Ishikawa (cell line): ENCODE measurements around the gene SMAD7.

Experiments
- CEBPB ChIP-seq: IDR thresholded peaks from 2 replicates; pipeline ENCODE4 v1.6.1; 2012
- CREB1 ChIP-seq: IDR thresholded peaks from 2 replicates; pipeline ENCODE4 v1.6.1; 2012; ENCODE audit warnings: low read depth
- EGR1 ChIP-seq: IDR thresholded peaks from 2 replicates; pipeline ENCODE4 v1.6.1; 2012
- EP300 ChIP-seq: IDR thresholded peaks from 2 replicates; pipeline ENCODE4 v1.6.1; 2012; ENCODE audit warnings: borderline replicate concordance
- FOXM1 ChIP-seq: IDR thresholded peaks from 2 replicates; pipeline ENCODE4 v1.6.1; 2012; ENCODE audit warnings: low read depth, borderline replicate concordance
- MAX ChIP-seq: IDR thresholded peaks from 2 replicates; pipeline ENCODE4 v1.6.1; 2012
- NFIC ChIP-seq: IDR thresholded peaks from 2 replicates; pipeline ENCODE4 v1.6.1; 2012
- RAD21 ChIP-seq: IDR thresholded peaks from 2 replicates; pipeline ENCODE4 v1.6.1; 2012; ENCODE audit warnings: low read depth
- TAF1 ChIP-seq: IDR thresholded peaks from 2 replicates; pipeline ENCODE4 v1.6.1; 2012; ENCODE audit warnings: low read depth, mild to moderate bottlenecking
- TCF12 ChIP-seq: IDR thresholded peaks from 2 replicates; pipeline ENCODE4 v1.6.1; 2012; ENCODE audit warnings: low read depth
- TEAD4 ChIP-seq: IDR thresholded peaks from 2 replicates; pipeline ENCODE4 v1.6.1; 2012
- USF1 ChIP-seq: IDR thresholded peaks from 2 replicates; pipeline ENCODE4 v1.6.1; 2012
- YY1 ChIP-seq: IDR thresholded peaks from 2 replicates; pipeline ENCODE4 v1.6.1; 2012; ENCODE audit warnings: low read depth
- ZBTB7A ChIP-seq: IDR thresholded peaks from 2 replicates; pipeline ENCODE4 v1.6.1; 2012; ENCODE audit warnings: low read depth
- TF ChIP-seq, protein P1 (sequence below): IDR thresholded peaks from 2 replicates; pipeline ENCODE4 v1.6.1; 2012; ENCODE audit warnings: low read depth, mild to moderate bottlenecking

SMAD7 gene

GRCh38 chr18:48886520-48887293, 64.1 kb downstream of the SMAD7 start:
- TF ChIP-seq ZBTB7A = no peak
- TF ChIP-seq CEBPB = no peak
- no peak for TF ChIP-seq CREB1
- TF ChIP-seq YY1 = no peak
- no peak for TF ChIP-seq TEAD4
- no peak for TF ChIP-seq TAF1

DNA sequence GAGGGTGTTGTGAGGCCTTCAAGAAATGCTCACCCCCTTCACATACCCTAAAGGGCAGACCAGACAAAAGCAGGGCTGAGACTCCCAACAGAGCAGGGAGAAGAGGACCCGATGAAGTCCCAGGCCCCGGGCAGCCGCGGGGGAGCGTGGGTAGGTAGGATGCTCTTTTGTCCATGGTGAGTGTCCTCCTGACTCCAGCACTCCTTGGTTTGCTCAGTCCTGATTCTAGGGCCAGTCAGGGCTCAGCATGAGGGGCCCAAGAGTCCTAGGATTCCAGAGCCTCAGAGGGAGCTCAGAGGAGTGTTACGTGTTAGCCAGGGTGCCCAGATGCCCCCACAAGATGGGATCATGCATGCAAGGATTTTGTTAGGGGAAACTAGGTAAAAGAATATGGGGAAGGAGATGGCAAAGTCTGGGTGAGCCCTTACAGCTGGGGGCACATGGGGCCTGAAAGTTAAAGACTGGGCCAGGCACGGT, 64.8 kb downstream of the SMAD7 start:
- TF ChIP-seq EGR1 = no peak
- no peak for TF ChIP-seq YY1
- TF ChIP-seq TEAD4 = no peak
- TF ChIP-seq CREB1 = no peak
- TF ChIP-seq RAD21 = no peak
- no peak for TF ChIP-seq EP300
- no peak for TF ChIP-seq CEBPB
- no peak for TF ChIP-seq TAF1
- TF ChIP-seq, protein P1, sequence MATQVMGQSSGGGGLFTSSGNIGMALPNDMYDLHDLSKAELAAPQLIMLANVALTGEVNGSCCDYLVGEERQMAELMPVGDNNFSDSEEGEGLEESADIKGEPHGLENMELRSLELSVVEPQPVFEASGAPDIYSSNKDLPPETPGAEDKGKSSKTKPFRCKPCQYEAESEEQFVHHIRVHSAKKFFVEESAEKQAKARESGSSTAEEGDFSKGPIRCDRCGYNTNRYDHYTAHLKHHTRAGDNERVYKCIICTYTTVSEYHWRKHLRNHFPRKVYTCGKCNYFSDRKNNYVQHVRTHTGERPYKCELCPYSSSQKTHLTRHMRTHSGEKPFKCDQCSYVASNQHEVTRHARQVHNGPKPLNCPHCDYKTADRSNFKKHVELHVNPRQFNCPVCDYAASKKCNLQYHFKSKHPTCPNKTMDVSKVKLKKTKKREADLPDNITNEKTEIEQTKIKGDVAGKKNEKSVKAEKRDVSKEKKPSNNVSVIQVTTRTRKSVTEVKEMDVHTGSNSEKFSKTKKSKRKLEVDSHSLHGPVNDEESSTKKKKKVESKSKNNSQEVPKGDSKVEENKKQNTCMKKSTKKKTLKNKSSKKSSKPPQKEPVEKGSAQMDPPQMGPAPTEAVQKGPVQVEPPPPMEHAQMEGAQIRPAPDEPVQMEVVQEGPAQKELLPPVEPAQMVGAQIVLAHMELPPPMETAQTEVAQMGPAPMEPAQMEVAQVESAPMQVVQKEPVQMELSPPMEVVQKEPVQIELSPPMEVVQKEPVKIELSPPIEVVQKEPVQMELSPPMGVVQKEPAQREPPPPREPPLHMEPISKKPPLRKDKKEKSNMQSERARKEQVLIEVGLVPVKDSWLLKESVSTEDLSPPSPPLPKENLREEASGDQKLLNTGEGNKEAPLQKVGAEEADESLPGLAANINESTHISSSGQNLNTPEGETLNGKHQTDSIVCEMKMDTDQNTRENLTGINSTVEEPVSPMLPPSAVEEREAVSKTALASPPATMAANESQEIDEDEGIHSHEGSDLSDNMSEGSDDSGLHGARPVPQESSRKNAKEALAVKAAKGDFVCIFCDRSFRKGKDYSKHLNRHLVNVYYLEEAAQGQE = no peak
- no peak for TF ChIP-seq FOXM1
- no peak for TF ChIP-seq MAX
- TF ChIP-seq NFIC = no peak
- TF ChIP-seq TCF12 = no peak
- TF ChIP-seq ZBTB7A = no peak
- no peak for TF ChIP-seq USF1

- TF ChIP-seq EGR1 (no peak), MAX (no peak), FOXM1 (no peak)
These were observed 65.4 kb downstream of the SMAD7 start for GRCh38 chr18:48885266-48885923.

- TF ChIP-seq YY1 (no peak), NFIC (no peak), FOXM1 (no peak), EP300 (no peak), EGR1 (no peak), CREB1 (no peak), RAD21 (no peak), MAX (no peak), TAF1 (no peak), TEAD4 (no peak), USF1 (no peak), CEBPB (no peak), TCF12 (no peak)
- TF ChIP-seq, protein P1 = no peak
These were observed 66.0 kb downstream of the SMAD7 start for GRCh38 chr18:48884771-48885170.

DNA sequence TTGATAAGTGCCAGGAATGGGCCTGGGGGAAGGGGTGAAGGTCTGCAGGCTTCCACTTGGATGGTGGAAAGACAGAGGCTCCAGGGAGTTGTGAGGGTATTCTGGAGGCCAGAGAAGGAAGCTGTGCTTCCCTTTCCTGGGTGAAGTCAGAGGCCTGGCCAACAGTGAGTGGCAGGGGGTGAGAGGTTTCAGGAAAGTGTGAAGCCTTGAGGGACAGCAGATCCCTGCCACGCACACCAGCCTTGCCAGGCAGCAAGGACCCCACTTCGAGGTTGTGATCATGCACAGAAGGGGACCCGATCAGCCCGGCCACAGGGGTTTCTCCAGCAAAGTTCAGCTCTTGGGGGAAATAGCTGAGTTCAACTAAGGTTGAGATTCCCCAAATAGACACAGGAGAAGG, 66.5 kb downstream of the SMAD7 start:
- TF ChIP-seq TAF1 (no peak), TEAD4 (no peak), NFIC (no peak), TCF12 (no peak), ZBTB7A (no peak), CREB1 (no peak), EP300 (no peak), FOXM1 (no peak), CEBPB (no peak), RAD21 (no peak), USF1 (no peak), EGR1 (no peak), MAX (no peak), YY1 (no peak)
- TF ChIP-seq, protein P1 = no peak
